Stimulated activated CD8-positive, alpha-beta memory T cell treated with anti-CD3 and anti-CD28 coated beads, Interleukin-4, amount 100 ng/mL, for 48 hours (primary cell): Measurements from ENCODE around the gene PLA1A.
"Not testable (repeated sequence)": the region's sequence is repeated elsewhere in the genome, so short reads cannot be mapped to it uniquely, and the experiment has no call there.

Source experiments
- DNase-seq: peaks from one replicate; pipeline ENCODE4 v3.0.0-alpha.2; 2020

PLA1A gene

GRCh38 chr3:119580067-119580760, 17.5 kb upstream of the PLA1A start:
- DNase-seq = peak; percentile 43

DNA sequence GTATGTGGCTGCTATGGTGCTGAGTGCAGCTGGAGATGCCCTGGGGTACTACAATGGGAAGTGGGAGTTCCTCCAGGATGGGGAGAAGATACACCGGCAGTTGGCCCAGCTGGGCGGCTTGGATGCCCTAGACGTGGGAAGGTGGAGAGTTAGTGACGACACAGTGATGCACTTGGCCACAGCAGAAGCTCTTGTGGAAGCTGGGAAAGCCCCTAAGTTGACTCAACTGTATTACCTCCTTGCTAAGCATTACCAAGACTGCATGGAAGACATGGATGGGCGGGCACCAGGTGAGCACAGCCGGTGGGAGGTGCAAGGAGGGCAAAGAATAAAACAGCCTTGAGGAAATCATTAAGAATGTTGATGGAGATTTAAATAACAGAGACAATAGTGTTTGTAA, 15.5 kb upstream of the PLA1A start:
- DNase-seq = peak; percentile 59

GRCh38 chr3:119585208-119585607, 12.5 kb upstream of the PLA1A start:
- DNase-seq = no peak

GRCh38 chr3:119585856-119586570, 11.7 kb upstream of the PLA1A start:
- no peak for DNase-seq

- no peak for DNase-seq
Observed at GRCh38 chr3:119586733-119587172, 10.9 kb upstream of the PLA1A start.

DNA sequence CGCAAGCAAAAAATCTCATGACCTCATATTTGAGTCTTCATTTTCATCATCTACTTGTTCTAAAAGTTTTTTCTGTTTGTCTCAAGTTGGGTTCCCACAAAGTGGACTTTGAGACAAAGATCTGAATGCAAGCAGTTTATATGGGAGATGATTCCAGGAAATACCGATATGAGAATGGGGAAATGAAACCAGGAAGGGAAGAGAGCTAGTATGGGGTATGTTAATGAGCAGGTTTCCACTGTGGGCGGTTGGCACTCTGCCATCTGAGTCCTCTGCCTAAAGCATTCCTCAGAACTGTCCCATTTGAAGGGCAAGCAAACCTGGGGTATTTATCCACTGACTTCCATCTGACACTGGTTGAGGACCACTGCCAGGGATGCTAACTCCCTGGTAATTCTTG, 9.6 kb upstream of the PLA1A start:
- DNase-seq = peak; percentile 53

DNA sequence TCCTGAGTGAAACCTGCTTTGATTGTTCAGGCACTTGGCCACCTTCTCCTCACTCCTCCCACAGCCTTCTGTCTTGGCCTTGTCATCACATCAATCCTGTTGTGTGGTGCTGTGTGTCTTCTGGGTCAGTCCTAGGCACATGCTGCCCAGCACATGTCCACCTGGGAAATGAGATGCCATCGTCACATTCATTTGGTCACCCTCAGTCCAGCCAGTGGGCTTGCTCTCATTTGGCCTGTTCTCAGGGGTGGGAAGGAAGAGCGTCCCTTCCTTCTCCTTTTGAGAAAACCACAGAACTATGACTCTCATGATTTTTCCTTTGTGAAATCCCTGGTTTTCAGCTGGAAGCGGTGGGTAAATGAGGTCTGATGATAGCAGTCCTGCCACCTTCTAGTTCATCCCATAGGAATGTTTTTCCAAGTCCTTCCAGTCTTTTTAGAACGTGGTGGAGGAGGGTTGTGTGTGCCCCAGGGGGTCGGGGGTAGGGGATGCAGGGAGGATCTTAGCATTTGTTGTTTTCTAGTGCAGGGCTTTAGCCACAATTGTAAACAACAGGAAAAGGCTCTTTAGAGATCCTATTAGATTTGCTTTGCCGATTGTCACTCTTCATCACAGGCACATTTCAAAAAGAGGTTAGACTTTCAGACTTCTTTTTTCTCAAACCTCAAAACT, 8.4 kb upstream of the PLA1A start:
- no peak for DNase-seq

GRCh38 chr3:119590706-119591105, 7.0 kb upstream of the PLA1A start:
- no peak for DNase-seq

DNA sequence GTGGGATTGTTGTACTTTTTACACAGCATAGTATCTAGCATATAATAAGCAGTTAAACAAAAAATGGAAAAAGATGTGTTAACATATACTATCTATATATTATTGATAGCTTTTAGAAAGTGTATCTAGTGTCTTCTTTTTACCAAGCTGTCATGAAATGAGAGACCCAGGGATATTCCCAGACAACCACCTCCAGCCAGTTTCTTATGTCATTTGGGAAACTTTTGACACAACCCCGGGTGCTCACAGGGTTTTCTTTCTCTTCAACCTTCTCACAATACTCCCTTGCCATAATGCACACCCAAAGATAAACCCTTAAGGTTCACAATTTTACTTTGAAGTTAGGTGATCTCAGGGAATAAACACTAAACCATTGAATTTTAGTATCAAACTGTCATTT, 4.8 kb upstream of the PLA1A start:
- DNase-seq = no peak

DNA sequence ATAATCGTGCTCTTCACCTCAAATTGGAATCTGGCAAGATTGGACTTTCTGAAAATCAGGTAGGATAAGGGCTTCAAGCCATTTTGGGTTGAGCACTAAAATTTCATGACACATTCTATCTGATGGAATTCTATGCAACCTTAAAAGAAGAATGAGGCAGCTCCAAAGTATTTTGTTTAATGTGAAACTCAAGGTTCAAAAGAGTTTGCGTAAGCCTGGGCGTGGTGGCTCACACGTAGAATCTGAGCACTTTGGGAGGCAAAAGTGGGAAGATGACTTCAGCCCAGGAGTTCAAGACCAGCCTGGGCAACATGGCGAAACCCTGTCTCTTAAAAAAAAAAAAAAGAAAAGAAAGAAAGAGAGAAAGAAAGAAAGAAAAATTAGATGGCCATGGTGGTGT, 3.6 kb upstream of the PLA1A start:
- DNase-seq = no peak

DNA sequence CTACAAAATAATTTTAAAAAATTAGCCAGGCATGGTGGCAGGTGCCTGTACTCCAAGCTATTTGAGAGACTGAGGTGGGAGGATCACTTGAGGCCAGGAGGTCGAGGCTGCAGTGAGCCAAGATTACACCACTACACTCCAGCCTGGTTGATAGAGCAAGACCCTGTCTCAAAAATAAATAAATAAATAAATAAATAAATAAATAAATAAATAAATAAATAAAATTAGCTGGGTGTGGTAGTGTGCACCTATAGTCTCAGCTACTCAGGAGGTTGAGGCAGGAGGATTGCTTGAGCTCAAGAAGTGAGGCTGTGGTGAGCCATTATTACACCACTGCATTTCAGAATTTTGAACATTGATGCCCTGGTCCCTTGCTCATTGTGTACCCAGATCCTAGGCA, 2.8 kb upstream of the PLA1A start:
- not testable (repeated sequence) for DNase-seq

- no peak for DNase-seq
Observed at GRCh38 chr3:119595639-119596334, 1.9 kb upstream of the PLA1A start.

DNA sequence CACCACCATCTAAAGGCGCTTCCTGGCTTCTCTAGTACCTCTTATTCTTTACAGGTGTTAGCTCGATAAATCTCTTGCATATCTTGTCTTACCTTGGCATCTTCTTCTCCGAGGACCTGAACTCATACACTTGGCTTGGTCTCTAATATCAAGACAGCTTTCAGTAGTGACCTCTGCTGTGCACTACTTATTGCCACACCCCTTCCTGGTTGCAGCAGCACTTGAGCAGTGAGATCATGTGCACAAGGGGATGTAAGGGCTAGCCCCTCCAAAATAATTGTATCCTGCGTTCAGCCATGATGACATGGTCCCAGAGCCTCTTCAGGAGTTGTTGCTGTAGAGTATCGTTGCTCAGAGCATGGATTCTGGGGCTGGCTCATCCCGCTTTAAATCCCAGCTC, 1.3 kb upstream of the PLA1A start:
- DNase-seq = no peak

GRCh38 chr3:119598410-119599098, 869 bp downstream of the PLA1A start:
- DNase-seq = no peak

DNA sequence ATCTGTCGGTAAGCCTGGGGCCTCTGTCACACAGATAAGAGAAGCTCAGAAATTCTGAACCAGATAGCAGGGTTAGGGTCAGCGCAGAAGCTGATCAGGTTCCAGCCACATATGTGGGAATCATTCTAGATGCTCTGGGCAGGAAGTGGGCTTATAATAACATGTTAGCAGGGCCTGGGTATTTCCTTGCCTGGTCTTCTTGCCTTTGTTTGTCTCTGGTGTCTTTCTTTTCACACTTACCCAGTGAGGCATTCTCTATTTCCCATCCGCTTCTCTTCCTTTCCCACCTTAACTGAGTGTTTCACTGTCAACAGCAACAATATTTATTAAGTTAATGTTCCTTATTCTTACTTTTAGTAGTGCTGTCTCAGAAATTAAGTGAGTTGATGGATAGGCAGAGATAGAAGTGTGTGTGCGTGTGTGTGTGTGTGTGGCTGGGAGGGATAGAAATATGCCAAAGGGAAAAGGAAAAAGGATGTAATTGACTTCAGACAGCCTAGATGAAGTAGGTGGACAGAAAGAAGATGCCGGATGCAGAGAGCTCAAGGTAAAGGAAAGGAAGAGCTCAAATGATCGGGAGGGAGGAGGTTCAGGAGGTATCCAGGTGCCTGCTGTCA, 2.0 kb downstream of the PLA1A start:
- DNase-seq = no peak

DNA sequence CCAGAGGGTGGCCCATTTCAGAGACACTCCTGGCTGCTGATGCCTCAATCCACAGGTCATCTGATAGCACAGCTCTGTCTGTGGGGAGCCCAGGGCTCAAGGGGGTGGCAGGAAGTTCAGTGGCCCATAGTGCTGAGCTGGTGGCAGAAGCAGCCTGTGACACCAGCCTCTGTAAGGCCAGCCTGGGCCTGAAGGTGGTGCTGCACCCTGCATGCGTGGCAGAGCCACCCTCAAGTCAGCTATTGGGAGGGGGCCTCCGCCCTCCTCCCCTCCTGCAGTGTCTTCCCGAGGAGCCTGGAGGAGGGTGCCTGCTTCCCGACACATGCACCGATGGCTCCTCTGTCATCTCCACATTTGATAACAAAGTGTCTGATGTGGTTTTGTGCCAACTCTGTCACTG, 3.0 kb downstream of the PLA1A start:
- peak; percentile 49 for DNase-seq

DNA sequence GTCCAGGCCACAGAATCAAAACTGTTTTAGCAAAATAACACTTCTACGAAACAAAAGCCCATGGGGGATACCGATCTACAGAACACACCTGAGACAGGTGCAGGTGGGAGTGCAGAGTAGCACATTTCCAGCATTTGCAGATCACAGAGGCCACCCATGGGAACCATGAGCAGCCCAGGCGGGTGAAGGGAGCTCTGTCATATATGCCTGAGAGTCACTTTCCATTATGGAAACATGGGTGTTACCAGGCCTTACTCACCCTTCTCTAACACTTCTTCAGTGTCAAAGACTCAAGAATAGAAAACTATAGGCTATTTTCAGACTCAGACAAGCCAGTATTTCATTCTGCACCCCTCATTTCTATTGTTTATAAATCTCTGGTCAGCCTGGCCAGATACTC, 3.5 kb downstream of the PLA1A start:
- no peak for DNase-seq

DNA sequence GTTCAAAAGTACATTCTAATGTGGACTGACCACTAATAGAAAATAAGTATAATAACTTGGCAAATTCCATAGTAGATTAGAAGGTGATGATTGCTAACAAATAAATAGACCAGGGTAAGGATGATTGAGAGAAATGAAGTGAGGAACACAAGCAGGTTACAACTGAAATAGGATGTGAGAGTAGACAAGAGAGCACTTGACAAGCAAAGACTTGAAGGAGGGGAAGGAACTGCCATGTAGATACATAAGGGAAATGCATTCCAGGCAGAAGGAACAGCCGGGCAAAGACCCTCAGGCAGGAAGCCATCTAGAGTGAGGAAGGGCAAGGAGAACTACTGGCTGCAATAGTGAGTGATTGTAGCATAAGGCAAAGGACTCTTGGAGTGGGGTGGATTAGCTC, 5.0 kb downstream of the PLA1A start:
- no peak for DNase-seq

DNA sequence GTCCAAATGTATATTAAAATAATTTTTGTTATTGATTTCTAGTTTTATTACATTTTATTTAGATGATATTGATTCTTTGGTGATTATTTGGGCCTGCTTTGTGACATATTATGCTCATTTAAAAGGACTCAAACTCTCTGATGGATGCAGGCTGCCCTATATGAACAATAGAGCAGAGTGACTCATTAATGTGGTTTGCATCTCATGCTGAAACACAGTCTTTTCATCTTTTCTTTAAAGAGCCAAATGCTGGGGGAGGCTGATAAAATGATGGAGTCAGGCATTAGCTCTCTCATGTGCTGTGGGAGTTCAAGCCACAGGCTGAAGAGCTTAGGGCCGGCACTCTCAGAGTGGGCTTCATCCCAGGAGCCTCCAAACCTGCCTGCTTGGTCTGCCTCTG, 7.2 kb downstream of the PLA1A start:
- no peak for DNase-seq

GRCh38 chr3:119608405-119609000, 10.8 kb downstream of the PLA1A start:
- no peak for DNase-seq

DNA sequence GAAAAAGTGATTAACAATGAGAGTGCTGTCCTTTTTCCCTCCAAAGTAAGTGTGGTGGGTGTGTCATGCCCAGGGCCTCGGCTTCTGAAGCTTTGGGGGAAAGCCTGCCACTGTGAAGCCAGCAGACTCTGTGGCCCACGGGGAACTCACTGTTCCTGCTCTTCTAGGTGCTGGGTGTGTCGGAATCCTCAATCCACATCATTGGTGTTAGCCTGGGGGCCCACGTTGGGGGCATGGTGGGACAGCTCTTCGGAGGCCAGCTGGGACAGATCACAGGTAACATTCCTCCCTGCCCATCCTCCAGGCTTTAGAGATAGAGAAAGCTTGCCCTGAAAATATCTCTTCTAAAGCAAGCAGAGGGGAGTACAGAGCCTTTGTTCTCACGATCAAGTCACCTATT, 11.6 kb downstream of the PLA1A start:
- no peak for DNase-seq

DNA sequence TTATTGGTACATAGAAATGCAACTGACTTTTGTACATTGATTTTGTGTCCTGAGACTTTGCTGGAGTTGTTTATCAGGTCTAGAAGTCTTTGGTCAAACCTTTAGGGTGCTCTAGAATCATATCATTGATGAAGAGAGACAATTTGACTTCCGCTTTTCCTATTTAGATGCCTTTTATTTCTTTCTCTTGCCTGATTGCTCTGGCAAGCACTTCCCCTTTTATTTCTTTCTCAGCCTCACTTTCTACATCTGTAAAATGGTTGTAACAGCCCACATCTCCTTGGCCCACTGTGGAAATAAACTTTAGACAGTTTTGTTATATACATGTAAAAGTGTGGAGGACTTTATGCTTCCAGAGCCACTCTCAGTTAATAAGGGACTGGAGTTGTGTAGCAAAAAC, 14.0 kb downstream of the PLA1A start:
- DNase-seq = no peak
